ENCODE measurements around the gene PM20D1. TPM values are rescaled to one million over a fixed set of nuclear protein-coding genes. Genes with fewer than 3 reads are reported as not detected.

The PM20D1 gene
- total and polyA plus RNA-seq, 8 donors: 0.45 to 12.3 (median 2.7) TPM; not detected in 2

DNA sequence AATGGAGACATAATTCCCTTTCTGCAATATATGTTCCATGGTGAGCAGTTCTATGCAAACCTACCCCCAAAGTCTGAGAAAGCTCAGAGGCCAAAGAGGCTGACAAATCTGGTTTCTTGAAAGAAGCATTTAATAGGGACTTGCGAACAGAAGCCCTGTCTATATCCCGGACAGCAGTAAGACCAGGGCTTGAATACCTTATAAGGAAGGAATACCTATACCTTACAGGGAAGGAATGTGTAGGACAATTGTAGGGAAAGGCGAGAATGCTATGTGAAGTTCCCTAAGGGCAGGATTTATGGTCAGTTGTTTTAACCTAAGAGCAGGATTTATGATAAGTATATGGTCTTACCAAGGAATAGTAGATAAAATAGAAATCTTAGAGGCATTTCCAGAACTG lies 31.9 kb downstream of the PM20D1 start:
- no peak for TF ChIP-seq EP300 (IDR thresholded peaks at IDR 0.05)
- TF ChIP-seq CTCF (IDR thresholded peaks at IDR 0.05): no peak
- TF ChIP-seq POLR2AphosphoS5 (IDR thresholded peaks at IDR 0.05): no peak
- TF ChIP-seq POLR2A (IDR thresholded peaks at IDR 0.05): no peak
- Histone ChIP-seq H3K27me3 (no peaks in the 10 kb centered on the region), H3K27ac (no peak overlapping the region), H3K9me3 (no peaks in the 10 kb centered on the region), H3K36me3 (no peaks in the 10 kb centered on the region), H3K4me1 (peaks cover 9 to 18% (median 10%) of the 10 kb centered on the region in 4 donors), H3K4me3 (no peak overlapping the region)
- WGBS, 5 donors: 86 to 98% (median 95%) methylated on average over 3 of the region's 3 CpGs
- intact Hi-C loops (cut with DNase I; ENCODE audit: low total_unique reads): no loop called here
- DNase-seq: no peak

GRCh38 chr1:205817364-205817763 lies 32.6 kb downstream of the PM20D1 start:
- no peak overlapping the region for H3K4me3 ChIP-seq
- peaks cover 9 to 18% (median 10%) of the 10 kb centered on the region in 4 donors for H3K4me1 ChIP-seq
- 56 to 87% (median 76%) methylated on average over 3 of the region's 3 CpGs for WGBS, 5 donors
- no peak for DNase-seq
- no peaks in the 10 kb centered on the region for H3K27me3 ChIP-seq
- no peak overlapping the region for H3K27ac ChIP-seq
- no peaks in the 10 kb centered on the region for H3K9me3 ChIP-seq
- intact Hi-C loops (cut with DNase I; ENCODE audit: low total_unique reads): no loop called here
- no peak for TF ChIP-seq CTCF (IDR thresholded peaks at IDR 0.05)
- no peak for TF ChIP-seq POLR2AphosphoS5 (IDR thresholded peaks at IDR 0.05)
- TF ChIP-seq EP300 (IDR thresholded peaks at IDR 0.05): no peak
- no peak for TF ChIP-seq POLR2A (IDR thresholded peaks at IDR 0.05)
- no peaks in the 10 kb centered on the region for H3K36me3 ChIP-seq

DNA sequence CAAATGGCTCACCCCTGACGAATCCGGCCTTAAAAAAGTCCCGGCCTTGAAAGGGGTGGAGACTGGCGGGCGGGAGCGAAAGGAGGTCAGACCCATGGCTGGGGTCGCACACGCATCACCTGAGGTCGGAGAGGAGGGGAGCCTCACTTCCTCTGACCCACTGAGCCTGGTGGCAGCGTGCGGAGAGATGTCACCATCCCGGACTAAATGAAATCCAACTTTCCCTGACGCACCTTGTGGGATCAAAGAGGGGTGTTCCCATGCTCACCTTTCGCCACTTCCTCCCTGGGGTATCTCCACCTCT lies 36.2 kb downstream of the PM20D1 start:
- TF ChIP-seq CTCF (IDR thresholded peaks at IDR 0.05) (no peak), POLR2A (IDR thresholded peaks at IDR 0.05) (no peak), EP300 (IDR thresholded peaks at IDR 0.05) (no peak), POLR2AphosphoS5 (IDR thresholded peaks at IDR 0.05) (peak in 1 of 3 donors; percentile 2)
- DNase-seq: no peak
- Histone ChIP-seq H3K27me3 (no peaks in the 10 kb centered on the region), H3K9me3 (no peaks in the 10 kb centered on the region), H3K36me3 (peaks cover 0 to 17% (median 16%) of the 10 kb centered on the region in 4 donors), H3K27ac (peak overlapping the region; percentile 93 to 94 (median 93)), H3K4me3 (peak overlapping the region; percentile 81 to 95 (median 86)), H3K4me1 (peaks cover 39 to 55% (median 45%) of the 10 kb centered on the region in 4 donors)
- 3 to 5% (median 4%) methylated on average over 8 to 14 of the region's 14 CpGs for WGBS, 5 donors
- intact Hi-C loops (cut with DNase I; ENCODE audit: low total_unique reads): no loop called here

DNA sequence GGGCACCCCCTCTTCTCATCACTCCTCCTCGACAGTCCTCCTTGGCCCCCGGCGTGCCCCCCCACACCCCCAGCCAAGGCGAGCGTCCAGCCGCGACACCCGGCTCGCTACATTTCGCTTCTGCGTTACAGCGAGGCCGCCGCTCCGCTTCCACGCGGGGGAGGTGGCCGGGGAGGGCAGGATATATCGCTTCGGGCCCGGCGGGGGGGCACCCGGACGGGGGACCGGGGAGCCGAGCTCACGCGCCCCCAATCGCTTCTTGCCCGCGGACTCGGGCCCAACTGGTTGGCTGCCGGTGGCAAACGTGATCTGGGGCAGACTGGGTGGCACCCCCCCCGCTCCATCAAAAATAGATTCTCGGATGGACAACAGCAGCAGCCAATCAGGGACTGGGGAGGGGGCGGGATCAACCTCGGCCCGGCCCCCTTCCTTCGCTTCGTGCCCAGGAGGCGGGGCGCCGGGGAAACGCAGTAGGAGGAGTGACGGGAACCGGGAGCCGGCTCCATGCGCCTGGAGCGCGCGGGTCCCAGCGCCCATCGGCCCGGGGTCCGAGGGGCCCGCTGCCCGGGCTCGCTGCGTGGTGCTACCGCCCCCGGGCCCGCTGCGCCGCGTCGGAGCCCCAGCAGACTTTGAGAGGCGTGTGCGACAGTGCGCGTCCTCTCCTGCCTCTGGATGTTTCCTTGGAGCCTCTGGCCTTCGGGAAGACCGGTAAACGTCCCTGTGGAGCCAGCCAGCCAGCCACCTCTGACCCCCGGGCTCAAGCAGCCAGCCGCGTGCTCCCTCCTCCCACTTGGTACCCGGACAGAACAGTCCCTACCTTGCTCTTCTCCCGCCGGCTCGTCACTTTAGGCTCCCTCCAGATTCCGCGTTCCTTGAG lies 36.8 kb downstream of the PM20D1 start, which contains the start of gene SLC41A1:
Gene SLC41A1, minus strand, starts transcription at position 321 of the 877 bp plus-strand sequence. CDS start 2,757 bp downstream, outside the sequence.
- Histone ChIP-seq H3K36me3 (peaks cover 0 to 17% (median 16%) of the 10 kb centered on the region in 4 donors), H3K27ac (peak within 1 kb of the TSS; percentile 93 to 94 (median 93)), H3K4me1 (peaks cover 43 to 61% (median 50%) of the 10 kb centered on the region in 4 donors), H3K4me3 (peak within 1 kb of the TSS; percentile 81 to 95 (median 86)), H3K9me3 (no peaks in the 10 kb centered on the region), H3K27me3 (no peaks in the 10 kb centered on the region)
- WGBS, 5 donors: 0 to 1% (median 1%) methylated on average over 15 to 83 of the region's 83 CpGs
- peak; percentile 95 to 97 for DNase-seq
- TF ChIP-seq POLR2AphosphoS5 (IDR thresholded peaks at IDR 0.05) (peak; percentile 47 to 89 (median 86)), EP300 (IDR thresholded peaks at IDR 0.05) (no peak), POLR2A (IDR thresholded peaks at IDR 0.05) (peak in 2 of 4 donors; percentile 28 to 83)
- intact Hi-C loops (cut with DNase I; ENCODE audit: low total_unique reads): no loop called here
